Cardiac muscle cell (in vitro differentiated cells and primary cell): ENCODE measurements around the gene C21orf58. TPM values are rescaled to one million over a fixed set of nuclear protein-coding genes. Genes with fewer than 3 reads are reported as not detected.

ENCODE experiments used
- DNase-seq, 2 donors: peaks; one replicate each; pipeline versions ENCODE4 v3.0.0 to v3.0.0-alpha.2; 2010 to 2017; ENCODE audit warnings: low read depth in 1 of 2, low spot score in 1 of 2
- H3K27ac ChIP-seq: fragments of 200-600 bp; sonication (generic); 2 replicates; pipeline ENCODE4 v1.5.1; 2016
- H3K27me3 ChIP-seq: fragments of 200-600 bp; sonication (generic); 2 replicates; pipeline ENCODE4 v1.6.0; 2016; ENCODE audit warnings: control low read depth
- H3K36me3 ChIP-seq: fragments of 200-600 bp; sonication (generic); 2 replicates; pipeline ENCODE4 v1.5.1; 2016; ENCODE audit warnings: control low read depth
- H3K4me1 ChIP-seq: fragments of 200-600 bp; sonication (generic); 2 replicates; pipeline ENCODE4 v1.8.1; 2017; ENCODE audit warnings: low read depth, mild to moderate bottlenecking, mixed run types
- H3K4me3 ChIP-seq: fragments of 200-600 bp; sonication (generic); 2 replicates; pipeline ENCODE4 v1.5.1; 2016; ENCODE audit warnings: mild to moderate bottlenecking
- H3K9me3 ChIP-seq: fragments of 200-600 bp; sonication (generic); 2 replicates; pipeline ENCODE4 v1.5.1; 2017; ENCODE audit warnings: low read depth, mild to moderate bottlenecking, control low read depth
- CTCF ChIP-seq: IDR thresholded peaks from 2 replicates; pipeline ENCODE4 v1.5.1; 2012; ENCODE audit warnings: low read depth, mild to moderate bottlenecking, low read length
- polyA plus RNA-seq: library from polyadenylated mRNA; unstranded; fragments of >200 nt; fragmentation: Nextera tagmentation; extraction: Ambion mirVana; gene quantifications from 2 replicates; pipeline ENCODE4 v1.2.1, GENCODE V29; 2016
- total RNA-seq: library from RNA; depleted of rRNA; stranded (reverse); fragments of >200 nt; gene quantifications from 2 replicates; pipeline ENCODE4 v1.2.3, GENCODE V29; 2016

Gene C21orf58
- total and polyA plus RNA-seq, 2 experiments from 2014 or later: 11.1 to 32.6 TPM

- Histone ChIP-seq H3K27me3 (no peaks in the 10 kb centered on the region), H3K4me1 (no peaks in the 10 kb centered on the region), H3K36me3 (peaks cover 11% of the 10 kb centered on the region), H3K9me3 (no peaks in the 10 kb centered on the region), H3K4me3 (no peak overlapping the region), H3K27ac (no peak overlapping the region)
- TF ChIP-seq CTCF: no peak
- no peak for DNase-seq
These were observed 15.2 kb downstream of the C21orf58 start for GRCh38 chr21:46308431-46308830.

GRCh38 chr21:46307625-46308024 is 16.0 kb downstream of the C21orf58 start:
- no peaks in the 10 kb centered on the region for H3K27me3 ChIP-seq
- no peak overlapping the region for H3K4me3 ChIP-seq
- peaks cover 11% of the 10 kb centered on the region for H3K36me3 ChIP-seq
- no peak for DNase-seq
- TF ChIP-seq CTCF: no peak
- H3K27ac ChIP-seq: no peak overlapping the region
- no peaks in the 10 kb centered on the region for H3K9me3 ChIP-seq
- H3K4me1 ChIP-seq: no peaks in the 10 kb centered on the region

DNA sequence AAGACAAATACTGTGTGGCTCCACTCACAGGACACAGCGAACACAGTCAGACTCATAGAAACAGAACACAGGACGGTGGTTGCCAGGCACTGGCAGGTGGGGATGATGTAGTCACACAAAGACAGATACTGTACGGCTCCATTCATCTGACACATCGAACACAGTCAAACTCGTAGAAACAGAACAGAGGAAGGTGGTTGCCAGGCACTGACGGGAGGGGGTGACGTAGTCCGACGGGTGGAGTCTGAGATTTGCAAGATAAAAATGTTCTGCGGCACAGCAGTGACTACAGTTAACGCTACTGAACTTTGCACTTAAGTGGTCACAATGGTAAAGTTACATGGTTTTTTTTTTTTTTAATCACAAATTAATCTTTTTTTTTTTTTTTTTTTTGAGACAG is 18.7 kb downstream of the C21orf58 start:
- Histone ChIP-seq H3K4me1 (no peaks in the 10 kb centered on the region), H3K27ac (no peak overlapping the region), H3K9me3 (no peaks in the 10 kb centered on the region), H3K36me3 (peaks cover 14% of the 10 kb centered on the region), H3K4me3 (no peak overlapping the region), H3K27me3 (no peaks in the 10 kb centered on the region)
- no peak for TF ChIP-seq CTCF
- no peak for DNase-seq

GRCh38 chr21:46304437-46304836 is 19.2 kb downstream of the C21orf58 start:
- H3K27me3 ChIP-seq: no peaks in the 10 kb centered on the region

DNA sequence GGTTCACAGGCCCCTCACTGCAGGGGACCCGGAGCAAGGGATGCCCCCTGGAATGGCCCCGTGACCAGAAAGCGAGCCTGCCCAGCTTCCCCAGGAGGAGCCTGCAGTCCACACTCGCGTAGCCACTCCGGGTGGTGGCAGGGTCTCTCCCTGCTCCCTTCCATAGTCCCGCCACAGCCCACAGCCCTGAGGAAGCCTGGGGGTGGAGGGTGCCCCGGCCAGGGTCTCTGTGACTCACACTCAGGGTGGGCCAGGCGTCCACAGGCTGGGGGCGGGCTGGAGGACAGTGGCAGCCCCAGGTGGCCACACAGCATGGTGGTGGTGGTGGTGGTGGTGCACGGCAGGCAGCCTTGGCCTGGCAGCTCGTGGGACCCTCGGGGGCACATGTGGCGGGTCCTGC is 21.9 kb downstream of the C21orf58 start:
- H3K4me3 ChIP-seq: no peak overlapping the region
- H3K4me1 ChIP-seq: no peaks in the 10 kb centered on the region
- peaks cover 11% of the 10 kb centered on the region for H3K36me3 ChIP-seq
- H3K9me3 ChIP-seq: no peaks in the 10 kb centered on the region
- H3K27ac ChIP-seq: no peak overlapping the region
- H3K27me3 ChIP-seq: peaks cover 9% of the 10 kb centered on the region
- TF ChIP-seq CTCF: no peak
- no peak for DNase-seq

More at GRCh38 chr21:46304437-46304836, 19.2 kb downstream of the C21orf58 start:
- no peak for TF ChIP-seq CTCF
- H3K4me3 ChIP-seq: no peak overlapping the region
- H3K9me3 ChIP-seq: no peaks in the 10 kb centered on the region
- peaks cover 14% of the 10 kb centered on the region for H3K36me3 ChIP-seq
- no peaks in the 10 kb centered on the region for H3K4me1 ChIP-seq
- H3K27ac ChIP-seq: no peak overlapping the region
- DNase-seq: no peak

DNA sequence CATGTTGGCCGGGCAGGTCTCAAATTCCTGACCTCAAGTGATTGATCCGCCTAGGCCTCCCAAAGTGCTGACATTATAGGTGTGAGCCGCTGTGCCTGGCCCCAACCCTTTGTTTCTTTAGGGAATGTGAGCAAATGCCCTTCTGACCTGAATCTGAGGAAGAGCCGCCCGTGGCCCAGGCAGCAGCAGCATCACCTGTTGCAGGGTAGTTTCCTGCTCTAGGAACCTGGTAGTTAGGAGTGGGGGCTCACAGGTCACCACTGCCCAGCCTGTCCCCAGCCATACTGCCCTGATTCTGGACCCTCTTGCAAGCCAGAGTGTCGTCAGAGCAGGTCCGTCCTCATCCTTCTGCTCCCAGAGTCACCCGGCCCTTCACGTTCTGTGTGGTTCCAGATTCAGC is 24.5 kb downstream of the C21orf58 start:
- TF ChIP-seq CTCF: no peak
- peaks cover 9% of the 10 kb centered on the region for H3K27me3 ChIP-seq
- no peaks in the 10 kb centered on the region for H3K4me1 ChIP-seq
- H3K9me3 ChIP-seq: no peaks in the 10 kb centered on the region
- peaks cover 5% of the 10 kb centered on the region for H3K36me3 ChIP-seq
- DNase-seq: no peak
- no peak overlapping the region for H3K4me3 ChIP-seq
- H3K27ac ChIP-seq: no peak overlapping the region
